MM.1S (cell line): ENCODE results near the gene HOXA11.

Source experiments
- DNase-seq: peaks from one replicate; pipeline ENCODE4 v3.0.0-alpha.2; 2015
- H2AFZ ChIP-seq: fragments of 300-600 bp; sonication (generic); 2 replicates; pipeline ENCODE4 v1.6.0; 2016; ENCODE audit warnings: antibody characterized with exemption, low read length
- H3F3A ChIP-seq: fragments of 300-600 bp; sonication (generic); 2 replicates; pipeline ENCODE4 v1.6.1; 2016; ENCODE audit warnings: mild to moderate bottlenecking, antibody characterized with exemption, low read length, moderate library complexity, mixed read lengths; ENCODE audit not compliant: insufficient read depth
- H3K27ac ChIP-seq: fragments of 300-600 bp; sonication (generic); 2 replicates; pipeline ENCODE4 v1.5.1; 2016; ENCODE audit warnings: mild to moderate bottlenecking, low read length
- H3K27me3 ChIP-seq: fragments of 300-600 bp; sonication (generic); replicated peaks from 2 replicates; pipeline ENCODE4 v1.6.0; 2016; ENCODE audit warnings: low read length; ENCODE audit not compliant: insufficient read depth
- H3K36me3 ChIP-seq: fragments of 300-600 bp; sonication (generic); replicated peaks from 2 replicates; pipeline ENCODE4 v1.6.1; 2016; ENCODE audit warnings: mild to moderate bottlenecking, low read length, mixed read lengths; ENCODE audit not compliant: insufficient read depth
- H3K4me1 ChIP-seq: fragments of 300-600 bp; sonication (generic); 2 replicates; pipeline ENCODE4 v1.6.1; 2016; ENCODE audit warnings: low read length, mixed read lengths
- H3K4me2 ChIP-seq: fragments of 300-600 bp; sonication (generic); 2 replicates; pipeline ENCODE4 v1.6.0; 2016; ENCODE audit warnings: low read depth, low read length
- H3K4me3 ChIP-seq: fragments of 300-600 bp; sonication (generic); 2 replicates; pipeline ENCODE4 v1.5.1; 2016; ENCODE audit warnings: low read length, mixed read lengths
- H3K79me2 ChIP-seq: fragments of 300-600 bp; sonication (generic); 2 replicates; pipeline ENCODE4 v1.6.1; 2016; ENCODE audit warnings: mixed run types, low read length, mixed read lengths
- H3K9ac ChIP-seq: fragments of 300-600 bp; sonication (generic); 2 replicates; pipeline ENCODE4 v1.6.1; 2016; ENCODE audit warnings: low read length, mixed read lengths
- H3K9me2 ChIP-seq: fragments of 300-600 bp; sonication (generic); replicated peaks from 2 replicates; pipeline ENCODE4 v1.6.1; 2016; ENCODE audit warnings: mild to moderate bottlenecking, low read length, mixed read lengths; ENCODE audit not compliant: insufficient read depth
- H3K9me3 ChIP-seq: fragments of 300-600 bp; sonication (generic); replicated peaks from 2 replicates; pipeline ENCODE4 v1.6.1; 2016; ENCODE audit warnings: mild to moderate bottlenecking, low read length, mixed read lengths; ENCODE audit not compliant: insufficient read depth
- H4K20me1 ChIP-seq: fragments of 300-600 bp; sonication (generic); 2 replicates; pipeline ENCODE4 v1.6.1; 2016; ENCODE audit warnings: mild to moderate bottlenecking, low read length, moderate library complexity, mixed read lengths; ENCODE audit not compliant: insufficient read depth
- EZH2 ChIP-seq: fragments of 300-600 bp; sonication (generic); optimal IDR thresholded peaks from 2 replicates; pipeline ENCODE3; 2017; ENCODE audit warnings: low read depth, mild to moderate bottlenecking, antibody characterized with exemption, low read length, mixed read lengths
- EZH2phosphoT487 ChIP-seq: fragments of 300-600 bp; sonication (generic); IDR thresholded peaks from 2 replicates; pipeline ENCODE4 v1.6.1; 2018; ENCODE audit warnings: antibody characterized with exemption, low read length
- TF ChIP-seq, protein P1 (sequence below): fragments of 300-600 bp; sonication (generic); IDR thresholded peaks from 2 replicates; pipeline ENCODE4 v1.5.1; 2016; ENCODE audit warnings: antibody characterized with exemption, low read length, mixed read lengths

Gene HOXA11

DNA sequence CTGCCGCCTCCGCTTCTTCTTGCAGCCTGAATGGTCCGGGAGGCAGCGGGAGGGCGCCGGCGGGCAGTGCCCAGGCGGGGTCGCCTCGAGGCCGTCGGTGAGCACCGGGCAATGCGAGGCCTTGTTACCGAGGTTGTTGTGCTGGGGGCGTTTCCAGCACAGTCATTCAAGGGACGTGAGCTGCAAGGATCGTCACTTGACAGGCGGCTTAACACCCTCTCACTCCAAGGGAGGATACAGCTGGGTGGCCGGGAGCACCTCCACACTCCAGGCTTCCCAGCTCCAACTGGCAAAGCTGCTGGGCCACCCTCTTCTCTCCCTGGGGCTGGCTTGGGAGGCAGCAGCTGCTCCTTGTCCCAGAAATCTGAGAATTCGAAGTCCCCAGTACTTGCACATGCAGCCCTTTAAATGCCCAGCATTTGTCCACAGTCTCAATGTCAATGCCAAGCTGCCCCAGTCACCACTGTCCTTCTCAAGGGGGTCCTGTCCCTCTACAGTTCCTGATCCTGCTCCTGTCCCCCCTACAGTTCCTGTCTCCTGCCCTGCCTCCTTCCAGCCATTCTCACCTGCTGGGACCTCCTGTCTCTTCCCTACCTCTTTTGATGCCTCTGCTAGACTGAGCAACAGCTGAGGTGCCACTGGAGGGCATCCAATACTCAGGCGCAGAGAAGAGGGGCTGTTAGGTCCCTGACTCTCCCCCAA lies 4.4 kb upstream of the HOXA11 start:
- H3K27ac ChIP-seq, result no peak overlapping the region
- TF ChIP-seq EZH2 (no peak), EZH2phosphoT487 (no peak)
- TF ChIP-seq, protein P1, sequence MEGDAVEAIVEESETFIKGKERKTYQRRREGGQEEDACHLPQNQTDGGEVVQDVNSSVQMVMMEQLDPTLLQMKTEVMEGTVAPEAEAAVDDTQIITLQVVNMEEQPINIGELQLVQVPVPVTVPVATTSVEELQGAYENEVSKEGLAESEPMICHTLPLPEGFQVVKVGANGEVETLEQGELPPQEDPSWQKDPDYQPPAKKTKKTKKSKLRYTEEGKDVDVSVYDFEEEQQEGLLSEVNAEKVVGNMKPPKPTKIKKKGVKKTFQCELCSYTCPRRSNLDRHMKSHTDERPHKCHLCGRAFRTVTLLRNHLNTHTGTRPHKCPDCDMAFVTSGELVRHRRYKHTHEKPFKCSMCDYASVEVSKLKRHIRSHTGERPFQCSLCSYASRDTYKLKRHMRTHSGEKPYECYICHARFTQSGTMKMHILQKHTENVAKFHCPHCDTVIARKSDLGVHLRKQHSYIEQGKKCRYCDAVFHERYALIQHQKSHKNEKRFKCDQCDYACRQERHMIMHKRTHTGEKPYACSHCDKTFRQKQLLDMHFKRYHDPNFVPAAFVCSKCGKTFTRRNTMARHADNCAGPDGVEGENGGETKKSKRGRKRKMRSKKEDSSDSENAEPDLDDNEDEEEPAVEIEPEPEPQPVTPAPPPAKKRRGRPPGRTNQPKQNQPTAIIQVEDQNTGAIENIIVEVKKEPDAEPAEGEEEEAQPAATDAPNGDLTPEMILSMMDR, result no peak
- H3K9me3 ChIP-seq, result no peaks in the 10 kb centered on the region
- H2AFZ ChIP-seq, result no peak overlapping the region
- H3K9ac ChIP-seq, result no peak overlapping the region
- no peaks in the 10 kb centered on the region for H4K20me1 ChIP-seq
- no peak for DNase-seq
- peaks cover 97% of the 10 kb centered on the region for H3K27me3 ChIP-seq
- no peak overlapping the region for H3K4me2 ChIP-seq
- no peaks in the 10 kb centered on the region for H3K9me2 ChIP-seq
- H3F3A ChIP-seq, result no peaks in the 10 kb centered on the region
- no peak overlapping the region for H3K4me3 ChIP-seq
- no peaks in the 10 kb centered on the region for H3K4me1 ChIP-seq
- H3K36me3 ChIP-seq, result no peaks in the 10 kb centered on the region
- no peaks in the 10 kb centered on the region for H3K79me2 ChIP-seq

DNA sequence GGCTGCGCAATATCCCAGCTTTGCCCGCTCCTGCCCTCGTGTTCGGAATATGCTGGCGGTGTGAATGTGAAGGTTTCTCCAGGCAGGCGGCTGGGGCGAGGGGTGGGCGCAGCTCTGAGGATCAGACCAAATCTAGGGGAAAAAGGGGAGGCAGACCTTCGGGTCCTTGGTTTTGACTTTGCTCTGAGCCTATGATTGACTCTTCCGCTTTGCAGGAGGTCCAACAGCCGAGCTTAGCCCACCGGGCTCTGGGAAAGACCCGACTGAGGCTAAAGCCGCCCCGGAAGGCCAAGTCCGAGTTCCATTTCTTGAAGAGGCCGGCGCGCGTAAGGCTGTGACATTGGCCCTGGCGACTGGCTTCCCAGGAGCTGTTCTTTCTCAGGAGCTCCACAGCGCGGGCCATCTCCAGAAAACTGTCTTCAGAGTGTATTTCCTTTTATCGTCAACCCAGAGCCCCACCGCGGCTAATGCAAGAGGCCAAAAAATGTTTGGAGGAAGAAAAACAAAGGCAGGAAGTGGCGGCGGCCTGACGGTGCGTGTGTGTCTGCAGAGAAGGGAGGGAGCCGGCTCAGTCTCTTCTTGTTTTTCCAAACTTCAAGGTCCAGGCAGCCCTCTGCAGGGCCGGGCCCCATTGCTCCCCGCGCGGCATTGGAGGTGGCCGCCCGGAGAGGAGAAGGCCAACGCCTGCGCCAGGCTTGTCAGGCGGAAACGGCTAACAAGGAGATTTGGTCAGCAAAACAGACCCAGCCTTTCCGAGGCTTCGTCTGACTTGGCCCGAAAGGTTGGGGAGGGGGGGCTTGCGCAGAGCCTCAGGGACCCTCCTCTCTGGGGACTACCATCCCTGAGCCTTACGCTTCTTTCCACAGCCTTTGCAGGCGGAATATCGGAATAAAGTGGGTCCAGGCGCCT lies 3.6 kb upstream of the HOXA11 start:
- TF ChIP-seq EZH2 (no peak), EZH2phosphoT487 (no peak)
- TF ChIP-seq, protein P1, result no peak
- Histone ChIP-seq H3K9me3 (no peaks in the 10 kb centered on the region), H3K4me1 (no peaks in the 10 kb centered on the region), H3K9me2 (no peaks in the 10 kb centered on the region), H3K9ac (no peak overlapping the region), H4K20me1 (no peaks in the 10 kb centered on the region), H3K36me3 (no peaks in the 10 kb centered on the region), H3K79me2 (no peaks in the 10 kb centered on the region), H3K4me2 (peak overlapping the region; percentile 30; the same call in 1 of the 2 replicates), H2AFZ (no peak overlapping the region), H3K4me3 (no peak overlapping the region), H3F3A (no peaks in the 10 kb centered on the region), H3K27me3 (peaks cover 96% of the 10 kb centered on the region), H3K27ac (no peak overlapping the region)
- no peak for DNase-seq

DNA sequence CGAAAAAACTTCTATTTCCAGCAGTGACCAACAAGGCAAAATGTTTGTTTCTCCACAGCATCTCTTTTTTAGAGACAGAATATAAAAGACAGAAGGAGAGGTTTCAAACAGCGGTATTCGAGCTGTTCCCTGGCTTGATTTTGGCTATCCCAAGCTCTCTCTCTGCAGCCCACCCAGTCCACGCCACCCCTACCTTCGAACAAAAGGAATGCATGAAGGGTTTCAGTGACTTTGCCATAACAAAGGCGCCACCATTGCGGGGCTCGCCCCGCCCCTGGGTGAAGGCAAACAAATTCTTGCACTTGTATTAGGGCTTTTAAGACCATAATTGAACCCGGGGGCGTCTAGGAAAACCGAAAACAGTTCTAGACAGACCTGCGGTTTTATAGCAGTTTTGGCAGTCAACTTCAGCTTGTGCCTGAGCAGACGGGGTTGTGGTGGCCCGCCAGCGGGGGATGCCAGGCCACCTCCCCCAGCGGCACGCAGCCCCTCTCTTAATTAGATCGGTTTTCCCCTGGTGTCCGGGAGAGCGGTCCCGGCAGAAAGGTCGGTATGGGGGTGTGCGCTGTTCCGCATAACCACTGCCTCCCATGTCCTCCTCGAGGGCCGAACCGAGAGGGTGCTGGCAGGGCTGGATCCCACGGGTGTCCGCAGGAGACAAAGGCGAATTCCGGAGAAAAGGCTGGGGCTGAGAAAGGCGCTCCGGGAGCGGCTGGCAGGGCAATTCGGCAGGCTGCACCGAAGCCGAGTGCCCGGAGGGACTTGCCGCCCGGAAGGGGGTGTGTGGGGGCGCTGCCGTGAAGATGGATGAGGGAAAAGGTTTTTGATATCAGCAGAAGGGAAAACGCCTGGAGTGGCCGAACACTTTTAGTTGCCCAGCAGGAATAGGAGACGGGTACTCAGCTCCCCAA lies 2.7 kb upstream of the HOXA11 start:
- Histone ChIP-seq H3K36me3 (no peaks in the 10 kb centered on the region), H3K9me2 (no peaks in the 10 kb centered on the region), H3K4me2 (no peak overlapping the region), H3K4me3 (no peak overlapping the region), H3K27ac (no peak overlapping the region), H3K9me3 (no peaks in the 10 kb centered on the region), H3K27me3 (peaks cover 95% of the 10 kb centered on the region), H3K4me1 (no peaks in the 10 kb centered on the region), H4K20me1 (no peaks in the 10 kb centered on the region), H3K79me2 (no peaks in the 10 kb centered on the region), H3K9ac (no peak overlapping the region), H3F3A (no peaks in the 10 kb centered on the region), H2AFZ (no peak overlapping the region)
- TF ChIP-seq EZH2 (peak; percentile 20), EZH2phosphoT487 (no peak)
- DNase-seq, result no peak
